HG03135 (cell line): ENCODE data around the gene USH1C.

Source experiments
- ATAC-seq: cut with Tn5 transposase; IDR thresholded peaks from one replicate; pipeline ENCODE4 v1.9.1; 2021; ENCODE audit warnings: mild to moderate bottlenecking, moderate library complexity; ENCODE audit not compliant: unreplicated experiment

USH1C gene

GRCh38 chr11:17571431-17572358 is 27.5 kb upstream of the USH1C start:
- no peak for ATAC-seq

GRCh38 chr11:17570034-17570433 is 25.8 kb upstream of the USH1C start:
- no peak for ATAC-seq

GRCh38 chr11:17568944-17569343 is 24.7 kb upstream of the USH1C start:
- ATAC-seq: no peak

GRCh38 chr11:17564687-17565042 is 20.4 kb upstream of the USH1C start:
- no peak for ATAC-seq

- ATAC-seq: no peak
Observed at GRCh38 chr11:17563961-17564686, 19.9 kb upstream of the USH1C start.

- ATAC-seq: no peak
Observed at GRCh38 chr11:17563231-17563646, 19.0 kb upstream of the USH1C start.

- no peak for ATAC-seq
Observed at GRCh38 chr11:17561526-17561925, 17.3 kb upstream of the USH1C start.

- ATAC-seq: no peak
Observed at GRCh38 chr11:17561111-17561415, 16.8 kb upstream of the USH1C start.

- ATAC-seq: no peak
Observed at GRCh38 chr11:17560281-17561110, 16.3 kb upstream of the USH1C start.

- ATAC-seq: no peak
Observed at GRCh38 chr11:17559341-17560087, 15.3 kb upstream of the USH1C start.

GRCh38 chr11:17558916-17559315 is 14.7 kb upstream of the USH1C start:
- ATAC-seq: no peak

- no peak for ATAC-seq
Observed at GRCh38 chr11:17558025-17558780, 14.0 kb upstream of the USH1C start.

- ATAC-seq: no peak
Observed at GRCh38 chr11:17556999-17557398, 12.8 kb upstream of the USH1C start.

GRCh38 chr11:17554487-17554886 is 10.3 kb upstream of the USH1C start:
- ATAC-seq: no peak

GRCh38 chr11:17553249-17553546 is 9.0 kb upstream of the USH1C start:
- no peak for ATAC-seq

GRCh38 chr11:17552392-17553248 is 8.4 kb upstream of the USH1C start:
- no peak for ATAC-seq

- no peak for ATAC-seq
Observed at GRCh38 chr11:17552041-17552355, 7.8 kb upstream of the USH1C start.

- ATAC-seq: no peak
Observed at GRCh38 chr11:17551347-17552040, 7.3 kb upstream of the USH1C start.
